Measurements from ENCODE around the gene CRYM.
A peak's percentile ranks its signal among the peaks of the same experiment; 100 is the strongest.
"Not testable (repeated sequence)": the region's sequence is repeated elsewhere in the genome, so short reads cannot be mapped to it uniquely, and the experiment has no call there.

The CRYM gene

DNA sequence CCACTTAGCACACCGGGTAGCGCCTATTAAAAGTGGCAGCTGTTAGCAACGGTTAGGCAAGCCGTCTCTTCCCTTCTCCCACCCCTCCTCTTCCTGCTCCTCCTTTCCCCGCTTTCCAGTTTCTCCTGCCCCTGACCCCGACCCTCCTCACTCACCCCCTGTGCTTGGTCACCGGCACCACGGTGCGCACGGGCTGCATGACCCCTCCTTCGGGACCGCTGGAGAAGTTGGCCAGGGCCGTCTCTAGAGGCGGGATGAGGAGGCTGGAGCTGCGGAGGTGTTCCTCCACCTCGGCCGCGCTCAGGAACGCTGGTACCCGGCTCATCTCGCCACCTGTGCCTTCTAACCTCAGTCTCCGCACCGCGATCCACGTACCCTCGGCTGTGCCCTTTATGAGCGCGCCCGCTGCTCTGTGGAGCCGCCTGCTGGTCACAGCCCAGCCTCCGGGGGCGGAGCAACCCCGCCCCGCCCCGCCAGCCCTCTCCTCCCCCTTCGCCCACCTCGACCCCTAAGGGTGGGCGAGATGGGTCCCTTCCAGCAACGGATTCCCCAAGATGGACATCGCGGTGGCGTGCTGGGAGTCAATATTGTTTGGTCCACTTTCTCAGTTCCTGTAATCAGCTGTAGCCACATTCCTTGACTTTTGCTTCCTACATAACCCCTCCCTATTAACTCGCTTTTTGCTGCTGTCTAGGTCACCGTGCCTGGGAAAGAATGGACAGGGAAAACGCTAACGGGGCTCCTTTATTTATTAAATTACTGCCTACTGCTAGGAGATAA lies at the start of gene CRYM:
CRYM (minus strand) TSS at position 364 of the 780 bp plus-strand sequence; CDS start at position 325, 39 bp downstream.
- Histone ChIP-seq H3K4me3 (ENCODE audit: low read length) (peak within 1 kb of the TSS; percentile 85), H3K9ac (ENCODE audit: low read depth, low read length) (peak within 1 kb of the TSS; percentile 65; the same call in 1 of the 2 replicates), H3K27ac (ENCODE audit: low read length) (no peak within 1 kb of the TSS), H3K27me3 (ENCODE audit: insufficient read depth, low read length) (peaks cover 42% of the 10 kb centered on the region), H3K36me3 (ENCODE audit: insufficient read depth, low read depth, low read length) (no peaks in the 10 kb centered on the region), H3K4me1 (ENCODE audit: insufficient read depth, low read length) (peaks cover 6% of the 10 kb centered on the region; the same call in 1 of the 2 replicates), H3K9me3 (ENCODE audit: insufficient read depth, low read depth, low read length) (no peaks in the 10 kb centered on the region)

DNA sequence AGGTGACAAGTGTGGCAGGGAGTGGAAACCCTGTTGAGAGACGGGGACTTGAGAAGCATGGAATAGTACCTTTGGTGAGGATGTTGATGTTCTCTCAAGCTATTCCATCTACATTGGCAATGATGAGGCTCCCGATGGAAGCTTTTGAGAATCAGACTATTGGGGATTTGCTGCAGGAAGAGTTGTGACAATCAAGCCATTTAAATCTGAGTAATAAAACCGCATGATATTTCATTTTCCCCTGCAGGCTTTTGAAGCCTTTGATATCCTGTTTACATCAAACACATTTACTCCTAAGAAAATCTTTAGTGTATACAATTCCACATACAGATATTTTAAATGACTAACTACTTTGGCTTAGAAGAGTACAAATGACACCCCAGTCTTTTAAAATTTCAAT lies 49.0 kb upstream of the CRYM start:
- Histone ChIP-seq H3K27me3 (ENCODE audit: insufficient read depth, low read length) (no peaks in the 10 kb centered on the region), H3K4me1 (ENCODE audit: insufficient read depth, low read length) (peaks cover 9% of the 10 kb centered on the region; the same call in 1 of the 2 replicates), H3K9me3 (ENCODE audit: insufficient read depth, low read depth, low read length) (no peaks in the 10 kb centered on the region; the same call in 1 of the 2 replicates), H3K4me3 (ENCODE audit: low read length) (no peak overlapping the region), H3K27ac (ENCODE audit: low read length) (no peak overlapping the region), H3K36me3 (ENCODE audit: insufficient read depth, low read depth, low read length) (no peaks in the 10 kb centered on the region), H3K9ac (ENCODE audit: low read depth, low read length) (no peak overlapping the region)

GRCh38 chr16:21326459-21326858 lies 48.4 kb upstream of the CRYM start:
- Histone ChIP-seq H3K27ac (ENCODE audit: low read length) (no peak overlapping the region), H3K4me1 (ENCODE audit: insufficient read depth, low read length) (peaks cover 9% of the 10 kb centered on the region; the same call in 1 of the 2 replicates), H3K27me3 (ENCODE audit: insufficient read depth, low read length) (no peaks in the 10 kb centered on the region), H3K9ac (ENCODE audit: low read depth, low read length) (no peak overlapping the region), H3K9me3 (ENCODE audit: insufficient read depth, low read depth, low read length) (no peaks in the 10 kb centered on the region; the same call in 1 of the 2 replicates), H3K36me3 (ENCODE audit: insufficient read depth, low read depth, low read length) (no peaks in the 10 kb centered on the region), H3K4me3 (ENCODE audit: low read length) (peak overlapping the region; percentile 30; the same call in 1 of the 2 replicates)

DNA sequence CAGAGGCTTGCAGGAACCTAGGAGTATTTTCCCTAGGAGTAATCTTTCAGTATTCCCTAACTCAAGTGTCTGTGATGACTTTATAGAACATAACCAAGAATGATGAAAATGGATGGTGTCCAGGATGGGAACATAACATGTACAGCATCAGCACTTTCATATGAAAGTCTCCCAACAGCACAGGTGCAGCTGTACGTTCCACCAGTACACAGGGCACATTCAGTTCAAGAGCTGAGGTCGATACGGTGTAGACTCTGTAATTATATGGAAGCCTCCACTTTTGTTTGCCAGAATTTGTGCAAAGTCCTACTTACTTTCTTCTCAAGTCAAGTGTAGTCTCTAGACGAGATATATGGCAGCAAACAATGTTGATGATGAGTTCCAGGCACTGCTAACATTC lies 46.2 kb upstream of the CRYM start:
- no peaks in the 10 kb centered on the region; the same call in 1 of the 2 replicates for H3K9me3 ChIP-seq (ENCODE audit: insufficient read depth, low read depth, low read length)
- no peaks in the 10 kb centered on the region for H3K36me3 ChIP-seq (ENCODE audit: insufficient read depth, low read depth, low read length)
- H3K4me1 ChIP-seq (ENCODE audit: insufficient read depth, low read length) = peaks cover 9% of the 10 kb centered on the region; the same call in 1 of the 2 replicates
- no peak overlapping the region for H3K9ac ChIP-seq (ENCODE audit: low read depth, low read length)
- no peak overlapping the region for H3K27ac ChIP-seq (ENCODE audit: low read length)
- H3K27me3 ChIP-seq (ENCODE audit: insufficient read depth, low read length) = no peaks in the 10 kb centered on the region
- no peak overlapping the region for H3K4me3 ChIP-seq (ENCODE audit: low read length)

GRCh38 chr16:21322251-21322650 lies 44.2 kb upstream of the CRYM start:
- not testable (repeated sequence) for H3K4me1 ChIP-seq (ENCODE audit: insufficient read depth, low read length); H3K9me3 ChIP-seq (ENCODE audit: insufficient read depth, low read depth, low read length); H3K4me3 ChIP-seq (ENCODE audit: low read length); H3K27me3 ChIP-seq (ENCODE audit: insufficient read depth, low read length); H3K27ac ChIP-seq (ENCODE audit: low read length); H3K9ac ChIP-seq (ENCODE audit: low read depth, low read length); H3K36me3 ChIP-seq (ENCODE audit: insufficient read depth, low read depth, low read length)

- Histone ChIP-seq H3K4me3 (ENCODE audit: low read length) (no peak overlapping the region), H3K9me3 (ENCODE audit: insufficient read depth, low read depth, low read length) (no peaks in the 10 kb centered on the region), H3K9ac (ENCODE audit: low read depth, low read length) (no peak overlapping the region), H3K36me3 (ENCODE audit: insufficient read depth, low read depth, low read length) (no peaks in the 10 kb centered on the region), H3K27ac (ENCODE audit: low read length) (no peak overlapping the region), H3K4me1 (ENCODE audit: insufficient read depth, low read length) (peaks cover 6% of the 10 kb centered on the region; the same call in 1 of the 2 replicates), H3K27me3 (ENCODE audit: insufficient read depth, low read length) (no peaks in the 10 kb centered on the region)
Observed at GRCh38 chr16:21321736-21322135, 43.6 kb upstream of the CRYM start.

DNA sequence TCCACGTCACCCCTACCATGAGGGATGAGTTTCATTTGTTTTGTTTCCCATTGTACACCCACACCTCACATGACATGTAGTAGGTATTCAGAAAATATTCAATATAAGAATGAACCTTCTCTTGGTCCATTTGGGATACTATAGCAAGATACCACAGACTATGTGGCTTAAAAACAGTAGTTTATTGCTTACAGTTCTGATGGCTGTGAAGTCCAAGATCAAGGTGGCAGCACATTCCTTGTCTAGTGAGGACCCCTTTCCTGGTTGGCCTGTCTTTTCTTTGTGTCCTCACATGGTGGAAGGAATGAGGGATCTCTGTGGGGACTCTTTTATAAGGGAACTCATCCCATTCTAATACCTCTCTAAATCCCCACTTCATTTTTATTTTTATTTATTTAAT lies 36.2 kb upstream of the CRYM start:
- Histone ChIP-seq H3K36me3 (ENCODE audit: insufficient read depth, low read depth, low read length) (no peaks in the 10 kb centered on the region), H3K4me1 (ENCODE audit: insufficient read depth, low read length) (no peaks in the 10 kb centered on the region), H3K4me3 (ENCODE audit: low read length) (no peak overlapping the region), H3K27ac (ENCODE audit: low read length) (no peak overlapping the region), H3K27me3 (ENCODE audit: insufficient read depth, low read length) (no peaks in the 10 kb centered on the region), H3K9ac (ENCODE audit: low read depth, low read length) (no peak overlapping the region), H3K9me3 (ENCODE audit: insufficient read depth, low read depth, low read length) (no peaks in the 10 kb centered on the region)

- not testable (repeated sequence) for H3K9me3 ChIP-seq (ENCODE audit: insufficient read depth, low read depth, low read length); H3K36me3 ChIP-seq (ENCODE audit: insufficient read depth, low read depth, low read length); H3K4me1 ChIP-seq (ENCODE audit: insufficient read depth, low read length); H3K4me3 ChIP-seq (ENCODE audit: low read length); H3K9ac ChIP-seq (ENCODE audit: low read depth, low read length); H3K27me3 ChIP-seq (ENCODE audit: insufficient read depth, low read length); H3K27ac ChIP-seq (ENCODE audit: low read length)
Observed at GRCh38 chr16:21312863-21313372, 34.8 kb upstream of the CRYM start.

- H3K4me3 ChIP-seq (ENCODE audit: low read length); H3K27ac ChIP-seq (ENCODE audit: low read length); H3K9ac ChIP-seq (ENCODE audit: low read depth, low read length); H3K4me1 ChIP-seq (ENCODE audit: insufficient read depth, low read length); H3K36me3 ChIP-seq (ENCODE audit: insufficient read depth, low read depth, low read length); H3K27me3 ChIP-seq (ENCODE audit: insufficient read depth, low read length); H3K9me3 ChIP-seq (ENCODE audit: insufficient read depth, low read depth, low read length): not testable (repeated sequence)
Observed at GRCh38 chr16:21312046-21312445, 34.0 kb upstream of the CRYM start.

DNA sequence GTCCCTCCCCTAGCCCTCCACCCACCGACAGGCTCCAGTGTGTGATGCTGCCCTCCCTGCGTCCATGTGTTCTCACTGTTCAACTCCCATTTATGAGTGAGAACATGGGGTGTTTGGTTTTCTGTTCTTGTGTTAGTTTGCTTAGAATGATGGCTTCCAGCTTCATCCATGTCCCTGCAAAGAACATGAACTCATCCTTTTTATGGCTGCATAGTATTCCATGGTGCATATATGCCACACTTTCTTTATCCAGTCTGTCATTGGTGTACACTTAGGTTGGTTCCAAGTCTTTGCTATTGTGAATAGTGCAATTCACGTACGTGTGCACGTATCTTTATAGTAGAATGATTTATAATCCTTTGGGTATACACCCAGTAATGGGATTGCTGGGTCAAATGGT lies 28.6 kb upstream of the CRYM start:
- not testable (repeated sequence) for H3K27ac ChIP-seq (ENCODE audit: low read length); H3K9ac ChIP-seq (ENCODE audit: low read depth, low read length); H3K9me3 ChIP-seq (ENCODE audit: insufficient read depth, low read depth, low read length); H3K36me3 ChIP-seq (ENCODE audit: insufficient read depth, low read depth, low read length); H3K4me3 ChIP-seq (ENCODE audit: low read length)
- peaks cover 12% of the 10 kb centered on the region for H3K4me1 ChIP-seq (ENCODE audit: insufficient read depth, low read length)
- peaks cover 44% of the 10 kb centered on the region for H3K27me3 ChIP-seq (ENCODE audit: insufficient read depth, low read length)

DNA sequence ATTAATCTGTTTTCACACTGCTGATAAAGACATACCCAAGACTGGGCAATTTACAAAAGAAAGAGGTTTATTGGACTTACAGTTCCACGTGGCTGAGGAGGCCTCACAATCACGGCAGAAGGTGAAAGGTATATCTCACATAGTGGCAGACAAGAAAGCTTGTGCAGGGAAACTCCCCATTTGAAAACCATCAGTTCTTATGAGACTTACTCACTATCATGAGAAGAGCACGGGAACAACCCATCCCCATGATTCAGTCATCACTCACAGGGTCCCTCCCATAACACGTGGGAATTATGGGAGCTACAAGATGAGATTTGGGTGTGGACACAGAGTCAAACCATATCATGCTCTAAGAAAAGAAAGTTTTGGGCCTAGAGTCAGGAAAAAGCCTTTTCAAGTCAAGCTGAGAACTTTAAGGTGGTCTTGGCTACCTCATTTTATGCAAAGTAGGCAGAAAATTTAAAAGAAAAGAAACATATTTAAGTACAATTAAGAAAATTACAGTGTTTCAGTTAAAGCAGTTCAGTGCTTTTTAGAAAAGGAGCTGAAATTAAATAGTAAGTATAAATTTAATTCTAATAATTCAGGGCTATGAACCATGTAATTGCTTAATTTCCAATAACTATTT lies 24.9 kb upstream of the CRYM start:
- H3K27ac ChIP-seq (ENCODE audit: low read length) = no peak overlapping the region
- H3K9ac ChIP-seq (ENCODE audit: low read depth, low read length) = no peak overlapping the region
- peaks cover 54% of the 10 kb centered on the region for H3K27me3 ChIP-seq (ENCODE audit: insufficient read depth, low read length)
- no peaks in the 10 kb centered on the region for H3K36me3 ChIP-seq (ENCODE audit: insufficient read depth, low read depth, low read length)
- H3K9me3 ChIP-seq (ENCODE audit: insufficient read depth, low read depth, low read length) = no peaks in the 10 kb centered on the region
- H3K4me1 ChIP-seq (ENCODE audit: insufficient read depth, low read length) = peaks cover 12% of the 10 kb centered on the region
- H3K4me3 ChIP-seq (ENCODE audit: low read length) = no peak overlapping the region

- Histone ChIP-seq H3K4me1 (ENCODE audit: insufficient read depth, low read length) (peaks cover 12% of the 10 kb centered on the region), H3K27ac (ENCODE audit: low read length) (no peak overlapping the region), H3K4me3 (ENCODE audit: low read length) (peak overlapping the region; percentile 79; the same call in 1 of the 2 replicates), H3K9me3 (ENCODE audit: insufficient read depth, low read depth, low read length) (no peaks in the 10 kb centered on the region), H3K9ac (ENCODE audit: low read depth, low read length) (no peak overlapping the region), H3K36me3 (ENCODE audit: insufficient read depth, low read depth, low read length) (no peaks in the 10 kb centered on the region), H3K27me3 (ENCODE audit: insufficient read depth, low read length) (peaks cover 54% of the 10 kb centered on the region)
Observed at GRCh38 chr16:21302454-21302853, 24.4 kb upstream of the CRYM start.
